Measurements from ENCODE around the gene RALGAPB.
"Not testable (repeated sequence)": the region's sequence is repeated elsewhere in the genome, so short reads cannot be mapped to it uniquely, and the experiment has no call there.

The RALGAPB gene

GRCh38 chr20:38446441-38447209, 26.0 kb upstream of the RALGAPB start:
- peak; percentile 82 to 92 for DNase-seq (ENCODE audit: low read depth in 2 of 2)

GRCh38 chr20:38447251-38447661, 25.4 kb upstream of the RALGAPB start:
- no peak for DNase-seq (ENCODE audit: low read depth in 2 of 2)

GRCh38 chr20:38447931-38448675, 24.5 kb upstream of the RALGAPB start:
- DNase-seq (ENCODE audit: low read depth in 2 of 2): no peak

GRCh38 chr20:38449046-38449445, 23.6 kb upstream of the RALGAPB start:
- no peak for DNase-seq (ENCODE audit: low read depth in 2 of 2)

- DNase-seq (ENCODE audit: low read depth in 2 of 2): no peak
Measured at GRCh38 chr20:38450412-38450975, 22.1 kb upstream of the RALGAPB start.

- DNase-seq (ENCODE audit: low read depth in 2 of 2): no peak
Measured at GRCh38 chr20:38452880-38453624, 19.6 kb upstream of the RALGAPB start.

GRCh38 chr20:38453941-38454340, 18.7 kb upstream of the RALGAPB start:
- no peak for DNase-seq (ENCODE audit: low read depth in 2 of 2)

- DNase-seq (ENCODE audit: low read depth in 2 of 2): no peak
Measured at GRCh38 chr20:38454556-38455473, 17.8 kb upstream of the RALGAPB start.

GRCh38 chr20:38458314-38458713, 14.3 kb upstream of the RALGAPB start:
- DNase-seq (ENCODE audit: low read depth in 2 of 2): no peak

- no peak for DNase-seq (ENCODE audit: low read depth in 2 of 2)
Measured at GRCh38 chr20:38460040-38460623, 12.5 kb upstream of the RALGAPB start.

GRCh38 chr20:38460631-38461030, 12.0 kb upstream of the RALGAPB start:
- not testable (repeated sequence) for DNase-seq (ENCODE audit: low read depth in 2 of 2)

GRCh38 chr20:38461167-38461566, 11.5 kb upstream of the RALGAPB start:
- not testable (repeated sequence) for DNase-seq (ENCODE audit: low read depth in 2 of 2)

- DNase-seq (ENCODE audit: low read depth in 2 of 2): not testable (repeated sequence)
Measured at GRCh38 chr20:38461569-38461968, 11.1 kb upstream of the RALGAPB start.

- no peak for DNase-seq (ENCODE audit: low read depth in 2 of 2)
Measured at GRCh38 chr20:38466171-38466570, 6.5 kb upstream of the RALGAPB start.

GRCh38 chr20:38466983-38467382, 5.7 kb upstream of the RALGAPB start:
- no peak for DNase-seq (ENCODE audit: low read depth in 2 of 2)

- DNase-seq (ENCODE audit: low read depth in 2 of 2): no peak
Measured at GRCh38 chr20:38471245-38471644, 1.4 kb upstream of the RALGAPB start.

GRCh38 chr20:38471987-38472512, 593 bp upstream of the RALGAPB start:
- DNase-seq (ENCODE audit: low read depth in 2 of 2): no peak

- DNase-seq (ENCODE audit: low read depth in 2 of 2): no peak
Measured at GRCh38 chr20:38473367-38473795, 738 bp downstream of the RALGAPB start.

GRCh38 chr20:38477747-38478146, 5.1 kb downstream of the RALGAPB start:
- no peak for DNase-seq (ENCODE audit: low read depth in 2 of 2)

- no peak for DNase-seq (ENCODE audit: low read depth in 2 of 2)
Measured at GRCh38 chr20:38479596-38479995, 7.0 kb downstream of the RALGAPB start.
